ENCODE data around the gene SAT1. TPM values are rescaled to one million over a fixed set of nuclear protein-coding genes. Genes with fewer than 3 reads are reported as not detected.

SAT1 gene
- total RNA-seq, 4 donors from 2014 or later = 167 to 405 (median 277) TPM

DNA sequence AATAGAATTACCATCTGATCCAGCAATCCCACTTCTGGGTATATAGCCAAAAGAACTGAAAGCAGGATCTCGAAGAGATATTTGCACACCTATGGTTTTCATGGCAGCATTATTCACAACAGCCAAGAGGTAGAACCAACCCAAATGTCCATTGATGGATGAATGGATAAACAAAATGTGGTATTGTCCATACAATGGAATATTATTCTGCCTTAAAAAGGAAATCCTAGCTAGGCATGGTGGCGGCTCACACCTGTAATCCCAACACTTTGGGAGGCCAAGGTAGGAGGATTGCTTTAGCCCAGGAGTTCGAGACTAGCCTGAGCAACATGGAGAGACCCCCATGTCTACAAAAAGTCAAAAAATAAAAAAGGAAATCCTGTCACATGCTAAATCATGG lies 27.3 kb downstream of the SAT1 start:
- Histone ChIP-seq H3K27ac (no peak overlapping the region), H3K9me3 (no peaks in the 10 kb centered on the region), H3K36me3 (no peaks in the 10 kb centered on the region), H3K4me1 (peaks cover 0 to 8% (median 0%) of the 10 kb centered on the region in 3 donors), H3K4me3 (no peak overlapping the region), H3K27me3 (no peaks in the 10 kb centered on the region)
- no peak for ATAC-seq
- WGBS, 2 donors (ENCODE audit: low coverage in 1 of 2) = 78% methylated on average over 3 of the region's 3 CpGs; no CpG with 5 or more reads in 1 of the 2 donors
- TF ChIP-seq POLR2A (IDR thresholded peaks at IDR 0.05) = no peak
- no peak for TF ChIP-seq EP300 (IDR thresholded peaks at IDR 0.05)
- TF ChIP-seq POLR2AphosphoS5 (IDR thresholded peaks at IDR 0.05) = no peak
- TF ChIP-seq, protein P1, sequence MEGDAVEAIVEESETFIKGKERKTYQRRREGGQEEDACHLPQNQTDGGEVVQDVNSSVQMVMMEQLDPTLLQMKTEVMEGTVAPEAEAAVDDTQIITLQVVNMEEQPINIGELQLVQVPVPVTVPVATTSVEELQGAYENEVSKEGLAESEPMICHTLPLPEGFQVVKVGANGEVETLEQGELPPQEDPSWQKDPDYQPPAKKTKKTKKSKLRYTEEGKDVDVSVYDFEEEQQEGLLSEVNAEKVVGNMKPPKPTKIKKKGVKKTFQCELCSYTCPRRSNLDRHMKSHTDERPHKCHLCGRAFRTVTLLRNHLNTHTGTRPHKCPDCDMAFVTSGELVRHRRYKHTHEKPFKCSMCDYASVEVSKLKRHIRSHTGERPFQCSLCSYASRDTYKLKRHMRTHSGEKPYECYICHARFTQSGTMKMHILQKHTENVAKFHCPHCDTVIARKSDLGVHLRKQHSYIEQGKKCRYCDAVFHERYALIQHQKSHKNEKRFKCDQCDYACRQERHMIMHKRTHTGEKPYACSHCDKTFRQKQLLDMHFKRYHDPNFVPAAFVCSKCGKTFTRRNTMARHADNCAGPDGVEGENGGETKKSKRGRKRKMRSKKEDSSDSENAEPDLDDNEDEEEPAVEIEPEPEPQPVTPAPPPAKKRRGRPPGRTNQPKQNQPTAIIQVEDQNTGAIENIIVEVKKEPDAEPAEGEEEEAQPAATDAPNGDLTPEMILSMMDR (IDR thresholded peaks at IDR 0.05) = no peak

DNA sequence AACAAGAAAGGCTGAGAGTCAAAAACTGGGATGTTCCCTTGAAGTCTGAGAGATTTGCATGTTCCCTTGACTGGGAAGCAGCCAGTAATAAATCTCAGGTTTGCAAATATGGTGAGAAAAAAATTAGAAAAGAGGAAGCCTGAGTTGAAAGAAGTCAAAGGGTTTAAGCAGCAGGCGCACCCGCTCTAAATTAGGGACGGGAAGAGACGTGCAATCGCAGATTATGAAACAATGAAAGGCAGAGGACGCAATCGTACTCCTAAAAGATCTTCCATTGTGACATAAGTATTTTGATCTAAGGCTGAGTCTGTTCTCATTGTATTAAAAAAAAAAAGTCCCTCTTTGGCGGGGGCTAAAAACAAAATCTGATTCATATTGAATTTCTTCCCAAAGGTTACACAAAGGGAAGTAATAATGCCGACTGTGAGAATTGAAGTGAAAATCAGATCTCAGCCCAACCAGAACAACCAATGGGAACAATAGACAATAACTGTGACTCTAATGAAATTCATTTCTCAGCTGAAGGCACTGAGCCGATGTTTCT lies 28.2 kb downstream of the SAT1 start:
- WGBS, 2 donors (ENCODE audit: low coverage in 1 of 2) = 44 to 60% methylated on average over 10 of the region's 10 CpGs
- no peaks in the 10 kb centered on the region for H3K36me3 ChIP-seq
- peak; percentile 34 for ATAC-seq
- no peak for TF ChIP-seq POLR2AphosphoS5 (IDR thresholded peaks at IDR 0.05)
- TF ChIP-seq EP300 (IDR thresholded peaks at IDR 0.05) = no peak
- H3K27ac ChIP-seq = peak overlapping the region in 2 of 4 donors; percentile 14 to 32
- H3K27me3 ChIP-seq = no peaks in the 10 kb centered on the region
- H3K4me1 ChIP-seq = peaks cover 0 to 8% (median 0%) of the 10 kb centered on the region in 3 donors
- H3K4me3 ChIP-seq = no peak overlapping the region
- H3K9me3 ChIP-seq = no peaks in the 10 kb centered on the region

DNA sequence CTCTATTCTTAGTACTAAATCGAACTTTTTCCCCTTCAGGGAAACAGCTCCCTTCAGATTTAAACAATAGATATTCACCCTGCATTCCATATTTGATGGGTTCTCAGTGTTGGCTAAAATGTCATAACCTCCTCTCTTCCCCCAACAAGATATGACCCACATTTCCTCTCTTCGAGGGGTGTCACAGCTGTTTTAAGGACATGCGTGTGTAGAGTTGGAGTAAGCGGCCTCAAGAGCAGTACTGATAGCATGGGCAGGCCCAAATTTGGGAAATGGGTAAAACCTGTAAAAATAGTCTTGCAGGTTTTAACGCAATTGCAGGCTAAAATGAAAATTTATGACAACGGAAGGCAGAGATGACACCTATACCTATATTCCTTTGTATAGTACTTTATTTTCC lies 28.7 kb downstream of the SAT1 start:
- no peak for ATAC-seq
- no peak for TF ChIP-seq POLR2AphosphoS5 (IDR thresholded peaks at IDR 0.05)
- TF ChIP-seq, protein P1 (IDR thresholded peaks at IDR 0.05) = no peak
- TF ChIP-seq POLR2A (IDR thresholded peaks at IDR 0.05) = no peak
- TF ChIP-seq EP300 (IDR thresholded peaks at IDR 0.05) = no peak
- H3K27ac ChIP-seq = peak overlapping the region in 2 of 4 donors; percentile 14 to 32
- H3K4me3 ChIP-seq = no peak overlapping the region
- H3K9me3 ChIP-seq = no peaks in the 10 kb centered on the region
- H3K4me1 ChIP-seq = peaks cover 0 to 8% (median 0%) of the 10 kb centered on the region in 3 donors
- WGBS, 2 donors (ENCODE audit: low coverage in 1 of 2) = 71 to 89% methylated on average over 6 of the region's 6 CpGs
- no peaks in the 10 kb centered on the region for H3K36me3 ChIP-seq
- H3K27me3 ChIP-seq = no peaks in the 10 kb centered on the region

DNA sequence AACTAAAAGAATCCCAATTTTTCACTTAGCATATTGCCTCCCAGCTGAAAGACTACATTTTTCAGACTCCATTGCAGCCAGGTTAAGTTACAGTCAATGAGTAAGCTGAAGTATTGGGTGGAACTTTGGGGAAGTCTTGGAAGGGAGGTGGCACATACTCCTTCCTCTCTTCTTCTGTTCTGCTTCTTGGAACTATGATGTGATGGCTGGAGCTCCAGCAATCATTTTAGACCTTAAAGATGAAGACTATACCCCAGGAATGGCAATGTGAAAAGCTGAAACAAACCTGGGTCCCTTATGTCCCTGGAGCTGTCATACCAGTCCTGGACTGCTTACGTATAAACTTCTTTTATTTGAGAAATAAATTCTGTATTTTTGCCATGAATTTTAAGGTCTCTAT lies 30.8 kb downstream of the SAT1 start:
- TF ChIP-seq EP300 (IDR thresholded peaks at IDR 0.05) = no peak
- TF ChIP-seq, protein P1 (IDR thresholded peaks at IDR 0.05) = no peak
- TF ChIP-seq POLR2A (IDR thresholded peaks at IDR 0.05) = no peak
- no peak for TF ChIP-seq POLR2AphosphoS5 (IDR thresholded peaks at IDR 0.05)
- Histone ChIP-seq H3K4me3 (no peak overlapping the region), H3K9me3 (no peaks in the 10 kb centered on the region), H3K4me1 (no peaks in the 10 kb centered on the region), H3K36me3 (no peaks in the 10 kb centered on the region), H3K27ac (no peak overlapping the region), H3K27me3 (no peaks in the 10 kb centered on the region)
- WGBS, 2 donors (ENCODE audit: low coverage in 1 of 2) = 88% methylated on average over 1 of the region's 1 CpG; no CpG with 5 or more reads in 1 of the 2 donors
- no peak for ATAC-seq

DNA sequence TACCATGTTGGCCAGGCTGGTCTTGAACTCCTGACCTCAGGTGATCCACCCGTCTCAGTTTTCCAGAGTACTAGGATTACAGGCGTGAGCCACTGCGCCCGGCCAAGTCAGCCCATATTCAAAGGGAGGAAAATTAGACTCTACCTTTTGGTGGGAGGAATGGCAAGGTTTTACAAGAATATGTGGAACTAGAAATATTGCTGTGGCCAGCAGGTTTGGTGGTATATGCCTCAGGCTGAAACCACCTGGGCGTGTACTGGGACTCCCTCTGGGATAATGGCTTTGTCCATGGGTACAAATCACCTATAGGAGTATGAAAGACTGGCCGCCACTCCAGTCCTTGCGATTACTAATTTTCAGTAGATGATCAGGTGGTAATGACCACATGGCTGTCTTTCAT lies 32.4 kb downstream of the SAT1 start:
- WGBS, 2 donors (ENCODE audit: low coverage in 1 of 2) = 88 to 90% methylated on average over 2 to 4 of the region's 7 CpGs
- H3K4me3 ChIP-seq = no peak overlapping the region
- no peak overlapping the region for H3K27ac ChIP-seq
- no peaks in the 10 kb centered on the region for H3K9me3 ChIP-seq
- H3K36me3 ChIP-seq = no peaks in the 10 kb centered on the region
- no peak for ATAC-seq
- no peaks in the 10 kb centered on the region for H3K4me1 ChIP-seq
- no peaks in the 10 kb centered on the region for H3K27me3 ChIP-seq
- TF ChIP-seq, protein P1 (IDR thresholded peaks at IDR 0.05) = no peak
- no peak for TF ChIP-seq POLR2AphosphoS5 (IDR thresholded peaks at IDR 0.05)
- no peak for TF ChIP-seq EP300 (IDR thresholded peaks at IDR 0.05)
- no peak for TF ChIP-seq POLR2A (IDR thresholded peaks at IDR 0.05)
